C1 segment of cervical spinal cord (tissue), 14 donors: Measurements from ENCODE around the gene ADARB2.

Source experiments
- DNase-seq, 14 donors: peaks; one replicate each; lab custom pipeline; 2025; lab: John Stamatoyannopoulos, UW

Gene ADARB2

DNA sequence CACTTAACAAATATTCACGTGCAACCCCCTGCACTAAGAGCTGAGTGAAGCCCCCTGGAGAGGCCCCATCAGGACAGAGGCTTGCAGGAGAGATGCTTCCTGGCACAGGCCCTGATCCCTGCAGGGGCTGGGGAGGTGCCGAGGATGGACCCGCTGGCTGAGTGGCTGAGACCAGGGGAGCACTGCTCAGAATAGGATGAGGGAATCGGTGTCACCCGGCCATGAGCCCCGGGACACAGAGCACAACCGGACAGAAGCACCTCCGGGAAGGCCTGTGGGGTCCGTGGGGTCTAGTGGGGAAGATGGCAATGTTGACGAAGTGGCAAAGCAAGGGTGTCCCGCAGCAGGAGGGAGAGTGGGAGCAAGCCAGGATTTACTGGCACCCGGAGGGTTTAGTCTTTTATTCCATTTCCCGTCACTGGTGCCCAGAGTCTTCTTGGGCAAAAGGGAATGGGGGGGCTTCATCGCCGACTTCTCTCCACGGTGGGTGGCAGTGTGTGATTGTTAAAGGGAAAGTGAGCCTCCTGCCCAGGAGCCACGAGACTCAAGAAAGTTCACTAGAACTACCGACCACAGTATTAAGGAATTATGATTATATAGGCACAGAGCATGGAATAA lies 140.7 kb downstream of the ADARB2 start:
- no peak for DNase-seq

DNA sequence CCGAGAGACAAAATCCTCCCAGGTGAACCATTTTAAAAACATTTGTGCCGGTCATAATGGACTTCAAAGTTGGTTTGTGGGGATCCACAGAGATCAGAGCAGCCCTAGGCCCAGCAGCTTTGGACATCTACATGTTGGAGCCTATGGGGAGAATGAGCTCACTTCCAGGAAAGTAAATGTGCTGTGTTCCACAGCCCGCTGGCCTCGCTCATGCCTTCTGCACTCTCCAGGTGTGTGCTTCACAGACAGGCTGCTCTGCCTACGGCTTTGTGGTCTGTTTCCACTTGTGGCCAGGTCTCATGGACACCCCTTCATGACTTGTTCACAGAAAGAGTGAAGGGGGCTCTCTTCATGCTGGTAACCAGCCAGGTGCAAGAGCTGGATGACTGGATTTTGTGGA lies 141.6 kb downstream of the ADARB2 start:
- no peak for DNase-seq

DNA sequence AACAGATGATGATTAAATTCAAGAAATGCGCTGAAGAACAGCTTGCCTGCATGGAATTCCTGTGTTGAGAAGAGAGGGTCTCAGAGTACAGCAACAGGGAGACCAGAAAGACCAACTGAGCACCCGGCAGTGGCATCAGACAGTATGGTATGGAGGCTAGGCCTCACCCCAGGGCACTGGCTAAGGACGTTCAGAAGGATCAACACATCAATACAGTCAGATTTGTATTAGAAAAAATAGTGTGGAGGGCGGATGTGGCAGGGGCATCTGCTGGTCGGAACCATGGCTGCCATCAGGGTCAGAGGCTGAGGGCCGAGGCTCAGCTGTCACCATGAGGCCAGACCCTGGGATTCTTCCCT lies 142.1 kb downstream of the ADARB2 start:
- no peak for DNase-seq

DNA sequence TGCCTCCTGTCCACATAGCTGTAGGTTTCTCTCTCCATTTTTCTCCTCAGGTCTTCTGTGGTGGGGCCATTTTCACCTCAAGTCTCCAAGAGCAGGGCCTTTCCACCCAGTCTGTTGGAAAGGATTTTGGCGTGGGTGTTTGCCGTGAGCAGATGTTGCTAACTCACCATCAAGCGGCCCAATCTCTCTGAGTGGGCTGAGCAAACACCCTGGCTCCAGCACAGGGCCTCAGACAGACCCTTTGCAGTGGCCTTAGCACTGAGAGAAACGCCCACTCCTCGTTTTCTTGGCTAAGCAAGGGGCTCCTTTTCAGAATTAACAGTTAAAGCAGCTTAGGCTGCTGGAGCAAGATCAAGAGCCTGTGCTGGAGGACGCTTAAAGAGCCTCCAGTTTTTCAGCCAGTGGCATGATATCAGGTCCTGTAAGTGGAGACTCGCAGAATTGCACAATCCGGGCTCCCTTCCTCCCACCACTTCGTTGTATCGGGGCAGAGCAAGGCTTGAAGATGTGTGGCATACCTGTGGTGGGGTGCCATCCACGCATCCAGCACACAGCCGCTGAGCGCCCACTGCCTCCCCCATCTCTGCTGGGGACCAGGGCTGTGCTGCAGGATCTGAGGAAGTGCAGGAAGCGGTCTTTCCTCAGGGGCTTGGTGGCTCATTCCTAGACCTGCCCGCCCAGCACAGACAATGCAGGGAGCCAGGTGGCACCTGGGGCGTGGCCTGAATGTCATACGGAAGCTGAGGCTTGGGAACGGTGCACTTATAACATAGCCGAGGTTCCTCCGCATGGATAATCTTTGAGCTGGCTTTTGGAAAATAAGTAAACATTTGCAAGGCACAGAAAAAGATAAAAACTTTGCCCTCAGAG lies 142.7 kb downstream of the ADARB2 start:
- DNase-seq = no peak

DNA sequence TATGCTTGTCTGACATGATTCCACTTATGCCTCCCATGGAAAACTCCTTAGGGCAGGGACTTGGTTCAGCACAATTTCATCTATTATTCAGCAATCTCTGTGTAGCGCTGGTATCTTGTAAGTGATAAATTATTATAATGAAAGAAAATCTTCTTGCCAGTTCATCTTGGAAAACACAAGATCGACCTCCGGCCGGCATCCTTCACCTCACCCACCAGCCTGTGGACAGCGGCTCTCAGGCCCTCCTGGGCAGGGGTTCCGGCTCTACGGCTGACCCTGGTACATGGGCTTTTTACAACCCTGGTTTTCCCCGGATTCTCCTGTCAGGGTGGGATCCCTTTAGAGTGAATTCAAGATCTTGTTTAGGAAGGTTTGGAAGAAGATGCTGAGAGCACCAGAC lies 145.6 kb downstream of the ADARB2 start:
- no peak for DNase-seq

DNA sequence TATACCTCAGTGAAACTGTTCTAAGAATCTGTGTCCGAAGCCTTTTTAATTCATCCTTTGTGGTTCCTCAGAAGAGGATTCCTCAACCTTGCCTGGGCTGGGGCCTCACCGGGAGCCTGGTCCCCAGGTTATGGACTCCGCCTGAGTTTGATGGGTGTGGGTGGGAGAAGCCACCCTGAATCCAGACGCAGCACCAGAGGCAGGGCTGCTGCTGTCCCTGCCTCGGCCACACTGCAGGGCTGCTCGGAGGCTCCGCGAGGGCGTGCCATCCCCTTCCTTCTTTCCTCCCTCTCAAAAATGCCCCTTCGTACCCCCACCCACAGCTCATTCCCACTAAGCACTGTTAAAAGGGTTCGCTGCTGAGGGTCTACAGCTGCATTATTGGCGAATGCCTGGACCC lies 146.3 kb downstream of the ADARB2 start:
- DNase-seq = no peak

DNA sequence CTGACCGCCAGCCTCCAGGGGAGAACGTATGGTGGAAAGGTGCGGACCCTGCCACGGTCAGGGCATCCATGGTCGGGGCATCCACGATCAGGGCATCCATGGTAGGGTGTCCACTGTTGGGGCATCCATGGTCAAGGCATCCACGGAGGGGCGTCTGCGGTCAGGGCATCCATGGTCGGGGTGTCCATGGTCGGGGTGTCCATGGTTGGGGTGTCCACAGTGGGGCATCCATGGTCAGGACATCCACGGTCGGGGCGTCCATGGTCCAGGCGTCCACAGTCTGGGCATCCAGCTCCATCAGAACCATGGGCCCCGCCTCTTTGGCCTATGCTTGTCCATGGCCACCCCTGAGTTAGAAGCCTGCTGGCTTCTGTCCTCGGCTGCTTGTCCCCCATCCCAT lies 148.1 kb downstream of the ADARB2 start:
- DNase-seq = no peak

DNA sequence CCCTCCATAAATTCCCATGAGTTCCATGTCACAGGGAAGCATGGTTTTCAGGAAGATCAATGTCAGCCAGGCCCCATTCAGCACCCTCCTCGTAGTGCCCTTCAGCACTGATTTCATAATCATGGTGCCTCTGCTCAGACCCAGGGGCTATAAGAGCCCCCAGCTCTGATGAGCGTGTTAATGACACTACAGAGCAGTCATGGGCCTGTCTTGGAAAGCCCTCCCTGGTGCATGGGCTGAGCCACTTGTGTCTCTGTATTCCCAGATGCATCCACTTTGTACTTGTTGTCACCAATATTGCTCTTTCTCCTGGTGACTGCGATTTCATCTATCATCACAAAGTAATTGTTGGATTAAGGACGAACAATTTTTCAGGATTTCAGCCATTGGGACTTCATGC lies 154.6 kb downstream of the ADARB2 start:
- DNase-seq = no peak

DNA sequence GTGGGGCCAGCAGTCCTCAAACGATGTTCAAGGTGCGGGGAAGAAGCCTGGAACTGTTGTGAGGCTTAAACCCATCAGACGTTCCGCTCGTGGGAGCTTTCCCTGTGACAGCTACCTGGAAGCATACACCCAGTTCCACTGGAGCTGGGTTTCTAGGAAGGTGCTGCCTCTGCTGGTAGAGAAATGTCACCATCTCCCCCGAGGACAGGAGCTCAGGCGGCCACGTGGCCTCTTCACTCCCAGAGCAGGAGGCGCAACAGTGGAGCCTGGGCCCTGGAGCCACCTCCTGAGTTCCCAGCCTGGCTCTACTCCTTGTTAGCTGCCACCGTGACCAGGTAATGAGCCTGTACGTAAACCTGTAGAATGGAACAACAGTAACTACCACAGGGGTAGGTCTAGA lies 156.1 kb downstream of the ADARB2 start:
- no peak for DNase-seq

DNA sequence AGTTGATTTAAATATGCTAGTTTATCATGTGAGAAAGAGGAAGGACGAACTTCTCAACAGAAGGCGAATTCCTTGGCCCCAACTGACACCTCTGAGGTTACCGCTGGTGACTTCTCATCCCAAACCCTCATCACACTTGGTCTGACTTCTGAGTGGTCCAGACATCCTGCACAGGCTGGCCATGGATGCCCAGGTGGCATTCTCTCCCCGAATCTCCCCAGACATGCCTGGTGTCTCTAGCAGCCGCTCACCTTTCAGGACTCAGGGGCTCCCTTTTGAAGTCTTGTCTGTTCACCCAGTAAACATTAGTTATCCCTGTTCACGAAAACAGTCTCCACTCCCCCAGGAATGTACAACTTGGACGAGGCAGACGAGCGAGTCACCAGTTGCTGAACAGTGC lies 157.7 kb downstream of the ADARB2 start:
- DNase-seq = no peak

DNA sequence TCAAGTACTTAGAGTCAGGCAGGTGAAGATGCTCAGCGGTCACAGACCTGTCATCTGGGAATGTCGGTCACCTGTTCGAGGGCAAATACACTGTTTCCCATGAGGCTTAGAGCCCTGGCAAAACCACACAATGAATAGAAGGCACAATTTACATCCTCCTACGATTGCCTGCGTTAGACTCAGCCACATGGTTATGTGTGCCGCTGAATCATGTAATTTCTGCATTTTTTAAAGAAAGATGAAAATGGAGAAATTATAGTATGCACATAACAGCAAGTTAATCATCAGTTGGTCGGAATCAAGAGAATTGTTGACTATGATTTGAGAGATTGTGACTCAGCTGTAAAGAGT lies 158.2 kb downstream of the ADARB2 start:
- DNase-seq = no peak

DNA sequence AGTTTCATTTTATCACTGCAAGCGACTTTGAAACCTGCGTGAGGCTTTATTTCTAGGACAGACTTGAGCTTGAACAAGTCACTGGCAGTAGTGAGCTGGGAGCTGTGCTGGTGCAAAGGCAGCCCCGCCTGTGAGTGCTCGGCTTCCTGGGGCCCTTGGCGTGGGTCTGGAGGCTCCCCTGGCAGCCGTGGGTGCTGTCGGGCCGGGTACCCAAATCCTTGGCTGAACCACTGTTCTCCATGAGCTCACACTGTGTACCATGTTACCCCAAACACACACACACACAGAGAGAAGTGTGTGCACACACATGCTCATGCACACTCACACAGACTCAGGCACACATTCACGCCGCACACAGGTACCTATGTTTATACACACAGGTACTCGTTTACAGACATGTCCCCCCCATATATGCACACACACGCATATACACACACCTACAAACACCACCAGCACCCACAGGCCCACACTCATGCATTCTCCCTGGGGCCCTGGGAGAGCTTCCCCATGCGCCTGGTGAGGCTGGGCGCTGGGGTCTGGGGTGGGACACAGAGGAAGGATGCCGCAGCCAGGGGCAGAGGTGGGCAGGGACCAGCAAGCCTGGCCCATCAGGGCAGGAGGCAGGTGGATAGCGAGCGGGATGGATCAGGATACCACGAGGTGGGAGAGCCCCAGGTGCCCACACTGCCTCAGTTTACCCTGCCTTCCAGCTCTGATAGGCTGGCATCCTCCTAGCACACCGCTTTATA lies 158.8 kb downstream of the ADARB2 start:
- DNase-seq = no peak

DNA sequence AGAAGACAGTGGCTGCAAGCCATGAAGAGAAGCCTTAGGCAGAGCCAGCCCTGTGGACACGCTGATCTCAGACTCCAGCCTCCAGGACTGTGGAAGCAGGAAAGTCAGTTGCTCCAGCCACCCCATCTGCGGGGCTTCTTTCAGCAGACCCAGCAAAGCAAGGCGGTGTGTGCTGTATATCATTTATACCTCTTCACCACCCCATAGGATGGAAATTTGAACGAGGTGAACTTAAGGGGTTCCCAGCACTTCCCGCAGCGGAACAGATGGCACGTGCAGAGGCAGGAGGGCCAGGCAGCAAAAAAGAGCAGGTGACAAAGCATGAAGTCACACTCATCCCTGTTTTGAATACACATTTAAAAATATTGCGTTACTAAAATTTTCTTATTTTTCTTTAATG lies 159.4 kb downstream of the ADARB2 start:
- DNase-seq = no peak

DNA sequence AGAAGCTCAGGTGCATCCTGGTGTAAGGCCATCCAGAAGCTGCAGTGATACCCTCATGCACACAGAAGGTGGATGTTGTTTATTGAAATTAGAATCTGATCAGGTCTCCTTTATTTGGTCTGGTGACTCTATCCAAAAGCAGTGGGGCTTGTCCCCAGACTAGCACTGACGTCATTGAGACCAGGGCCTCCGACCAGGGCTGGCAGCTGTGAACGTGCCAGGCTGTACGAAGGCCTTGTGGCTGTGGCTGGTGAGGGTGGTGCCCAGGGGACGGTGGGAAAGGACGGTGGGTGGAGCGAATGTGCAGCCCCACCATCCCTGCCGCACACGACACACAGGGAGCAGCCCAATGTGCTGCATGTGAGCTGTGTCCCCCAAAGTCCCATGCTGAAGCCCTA lies 160.0 kb downstream of the ADARB2 start:
- DNase-seq = no peak

DNA sequence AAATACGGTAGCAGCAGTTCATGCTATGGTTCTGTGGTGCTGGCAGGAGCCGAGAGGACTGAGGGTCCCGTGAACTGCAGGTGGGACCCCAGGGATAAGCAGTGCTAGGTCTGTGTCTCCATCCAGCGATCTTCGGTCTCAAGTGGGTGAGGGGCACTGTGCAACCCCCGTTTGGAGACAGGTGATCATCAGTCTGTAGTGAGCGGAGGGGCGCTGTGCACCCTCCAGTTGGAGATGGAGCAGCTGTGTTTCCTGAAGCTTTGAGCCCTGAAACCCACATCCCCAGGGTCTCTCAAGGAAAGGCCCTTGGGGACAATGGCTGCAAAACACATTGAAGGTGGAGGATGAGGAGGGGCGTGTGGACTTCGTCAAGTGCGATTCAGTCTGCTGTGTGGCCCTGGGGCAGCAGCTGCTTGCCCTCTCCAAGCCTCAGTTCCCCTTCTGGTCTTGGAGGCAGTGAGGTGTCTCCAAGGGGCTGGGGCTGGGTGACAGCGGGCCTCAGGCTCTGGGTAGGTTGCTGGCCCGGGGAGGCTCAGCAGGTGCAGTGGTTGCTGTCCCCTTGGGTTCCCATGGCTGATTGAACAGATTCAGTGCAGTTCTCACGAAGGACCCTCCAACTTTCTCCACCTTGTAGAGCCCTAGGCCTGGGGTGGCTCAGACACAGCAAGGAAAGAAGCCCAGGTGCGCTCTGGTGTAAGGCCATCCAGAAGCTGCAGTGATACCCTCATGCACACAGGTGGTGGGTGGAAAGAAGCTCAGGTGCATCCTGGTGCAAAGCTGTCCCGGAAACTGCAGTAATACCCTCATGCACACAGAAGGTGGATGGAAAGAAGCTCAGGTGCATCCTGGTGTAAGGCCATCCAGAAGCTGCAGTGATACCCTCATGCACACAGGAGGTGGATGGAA lies 160.6 kb downstream of the ADARB2 start:
- DNase-seq = no peak

DNA sequence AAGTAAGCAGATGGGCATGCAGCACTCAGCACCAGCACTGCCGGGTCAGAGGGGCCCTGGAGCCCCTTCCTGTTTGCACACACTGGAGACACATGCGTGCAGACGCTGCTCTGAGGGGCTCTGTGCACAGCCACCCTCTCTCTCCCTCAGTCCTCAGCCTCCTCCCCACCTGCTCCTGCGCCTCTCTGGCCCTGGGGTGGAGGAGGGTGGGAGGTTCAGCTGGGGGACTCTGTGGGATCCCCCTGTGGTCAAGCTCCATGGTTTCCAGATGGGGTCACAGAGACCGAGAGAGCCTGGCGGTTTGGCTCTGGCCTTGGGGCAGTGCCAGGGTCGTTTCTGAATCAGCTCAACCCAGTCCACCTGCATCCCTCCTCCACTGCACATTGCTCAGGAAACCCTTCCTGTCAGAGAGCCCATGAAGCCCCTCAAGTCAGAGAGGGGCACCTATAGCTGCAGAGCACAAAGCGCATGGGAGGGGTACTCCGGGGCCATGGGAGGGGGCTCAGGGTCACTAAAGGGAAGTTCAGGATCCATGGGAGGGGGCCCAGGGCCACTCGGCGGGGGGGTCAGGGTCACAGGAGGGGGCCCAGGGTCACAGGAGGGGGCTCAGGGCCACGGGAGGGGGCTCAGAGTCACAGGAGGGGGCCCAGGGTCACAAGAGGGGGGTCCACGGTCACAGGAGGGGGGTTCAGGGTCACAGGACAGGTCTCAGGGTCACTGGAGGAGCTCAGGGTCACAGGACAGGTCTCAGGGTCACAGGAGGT lies 161.7 kb downstream of the ADARB2 start:
- no peak for DNase-seq

DNA sequence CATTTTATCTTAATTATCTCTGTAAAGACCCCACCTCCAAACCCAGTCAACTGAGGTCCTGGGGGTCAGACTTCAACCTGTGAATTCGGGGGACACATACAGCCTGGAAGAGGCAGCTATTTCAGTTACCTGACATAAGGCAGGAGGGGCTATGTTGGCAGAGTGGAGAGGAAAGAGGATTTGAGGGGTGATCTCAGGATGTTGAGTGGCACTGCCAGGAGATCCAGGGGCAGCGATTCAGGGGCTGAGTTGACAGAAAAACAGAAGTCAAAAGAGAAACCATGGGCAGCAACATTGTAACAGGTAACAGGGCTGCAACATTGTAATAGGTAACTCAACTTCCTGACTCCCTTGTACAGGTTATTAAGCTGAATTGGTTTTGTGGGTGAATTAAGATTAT lies 162.6 kb downstream of the ADARB2 start:
- DNase-seq = no peak

DNA sequence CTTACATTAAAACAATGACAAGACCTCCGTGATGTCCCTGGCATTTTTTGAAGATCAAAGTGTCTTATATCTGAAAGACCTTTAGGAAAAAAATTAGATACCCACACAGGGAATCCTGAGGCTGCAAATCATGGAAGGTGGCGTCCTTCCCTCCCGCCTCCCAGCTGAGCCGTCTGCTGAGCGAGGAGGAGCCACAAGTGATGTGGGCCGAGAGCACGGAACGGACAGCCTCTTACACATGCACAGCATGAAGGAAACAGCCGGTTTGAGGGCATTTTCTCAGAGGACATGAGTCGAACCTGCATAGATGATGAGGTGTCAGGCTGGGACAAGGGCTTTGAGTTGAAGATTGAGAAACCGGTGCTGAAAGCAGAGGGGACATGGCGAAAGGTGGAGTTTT lies 163.3 kb downstream of the ADARB2 start:
- no peak for DNase-seq

DNA sequence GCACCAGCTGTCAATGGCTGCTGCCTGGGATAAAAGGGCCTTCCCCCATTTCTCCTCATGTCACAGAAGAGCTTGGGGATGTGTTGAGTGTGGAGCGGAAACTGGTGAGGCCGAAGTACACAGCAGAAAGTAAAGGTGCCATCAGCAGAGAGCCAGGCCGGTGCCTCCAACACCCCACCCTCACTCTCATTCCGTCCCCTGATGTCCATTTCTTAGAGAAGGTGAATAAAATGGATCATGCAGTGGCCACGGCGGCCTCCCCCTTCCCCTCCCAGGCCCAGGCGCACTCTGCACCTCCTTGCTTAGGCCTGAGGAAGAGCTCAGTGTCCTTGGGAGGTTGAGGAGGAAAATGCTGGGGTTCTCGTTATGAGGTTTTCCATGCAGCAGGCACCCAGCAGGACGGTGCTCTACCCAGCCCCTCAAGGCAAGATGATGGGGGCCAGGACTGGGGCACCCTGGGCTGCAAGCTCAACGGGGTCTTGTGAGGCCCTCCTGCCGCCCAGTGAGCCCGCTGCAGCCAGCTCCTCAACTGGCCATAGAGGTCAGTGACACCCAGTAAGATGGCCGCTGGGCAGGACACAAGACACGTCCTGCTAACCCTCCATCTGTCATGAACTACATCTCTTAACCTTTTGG lies 163.9 kb downstream of the ADARB2 start:
- DNase-seq = no peak

DNA sequence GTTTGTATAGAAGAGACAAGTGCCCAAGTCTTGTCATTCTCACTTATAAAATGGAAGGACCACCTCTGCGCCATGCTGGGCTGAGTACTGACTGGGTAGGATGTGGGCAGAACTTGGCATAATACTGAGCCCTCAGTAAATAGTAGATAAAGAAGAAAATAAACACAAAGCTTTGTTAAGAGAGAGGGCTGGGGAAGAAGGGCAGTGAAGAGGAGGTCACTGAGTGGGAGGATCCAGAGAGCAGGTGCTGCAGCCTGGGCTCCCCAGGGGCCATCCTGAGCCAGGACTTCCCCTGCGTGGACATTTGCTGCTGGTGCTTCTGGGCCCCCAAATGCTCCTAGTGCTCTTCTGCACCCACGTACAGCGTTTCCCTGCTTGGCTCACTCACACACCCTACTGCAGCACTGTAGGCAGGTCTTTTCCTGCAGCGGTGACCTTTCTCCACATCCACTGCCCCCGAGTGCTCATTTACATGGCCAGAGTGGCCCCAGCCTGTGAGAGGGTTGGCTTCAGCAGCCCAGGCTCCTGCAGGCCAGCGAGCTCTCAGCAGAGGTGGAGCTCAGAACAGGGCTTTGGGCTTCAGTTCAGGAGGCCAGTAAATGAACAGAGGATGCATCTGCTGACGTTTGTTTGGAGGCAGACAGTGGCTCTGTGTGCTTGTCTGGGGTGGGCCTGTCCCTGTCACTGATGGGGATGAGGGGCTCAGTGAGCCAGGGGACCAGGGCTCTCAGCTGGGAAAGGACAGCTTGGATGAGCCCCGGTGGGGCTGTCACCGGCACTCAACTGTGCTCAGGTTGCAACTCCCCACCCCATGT lies 164.6 kb downstream of the ADARB2 start:
- no peak for DNase-seq
